GM23338 (cell line): ENCODE data around the gene LRRC8E. TPM values are rescaled to one million over a fixed set of nuclear protein-coding genes. Genes with fewer than 3 reads are reported as not detected.

Experiments
- ATAC-seq: fragments of 200-7000 bp; cut with Tn5 transposase; 3 replicates; pipeline ENCODE4 v1.9.1; 2020
- DNase-seq: peaks from one replicate; pipeline ENCODE4 v3.0.0-alpha.2; 2015; ENCODE audit warnings: low spot score
- H2AFZ ChIP-seq: fragments of 200-600 bp; sonication (generic); 2 replicates; pipeline ENCODE4 v1.8.0; 2016; ENCODE audit warnings: antibody characterized with exemption, mild to moderate bottlenecking, moderate library complexity
- H3F3A ChIP-seq: fragments of 200-600 bp; sonication (generic); replicated peaks from 2 replicates; pipeline ENCODE4 v1.8.0; 2017; ENCODE audit warnings: antibody characterized with exemption, mixed run types, low read depth
- H3K27ac ChIP-seq: fragments of 200-600 bp; sonication (generic); 2 replicates; pipeline ENCODE4 v1.6.1; 2016; ENCODE audit warnings: low read depth
- H3K27me3 ChIP-seq: fragments of 200-600 bp; sonication (generic); 2 replicates; pipeline ENCODE4 v1.8.0; 2016; ENCODE audit warnings: mild to moderate bottlenecking, mixed run types, moderate library complexity; ENCODE audit not compliant: insufficient read depth
- H3K36me3 ChIP-seq: fragments of 200-600 bp; sonication (generic); 2 replicates; pipeline ENCODE4 v1.8.0; 2016; ENCODE audit warnings: mild to moderate bottlenecking; ENCODE audit not compliant: insufficient read depth
- H3K4me1 ChIP-seq: fragments of 200-600 bp; sonication (generic); 2 replicates; pipeline ENCODE4 v1.8.0; 2016; ENCODE audit warnings: mild to moderate bottlenecking, moderate library complexity; ENCODE audit not compliant: insufficient read depth
- H3K4me2 ChIP-seq: fragments of 200-600 bp; sonication (generic); 2 replicates; pipeline ENCODE4 v1.7.1; 2017; ENCODE audit warnings: mixed run types
- H3K4me3 ChIP-seq: fragments of 200-600 bp; sonication (generic); 2 replicates; pipeline ENCODE4 v1.6.1; 2016; ENCODE audit warnings: mixed run types
- H3K79me2 ChIP-seq: fragments of 200-600 bp; sonication (generic); replicated peaks from 2 replicates; pipeline ENCODE4 v1.8.0; 2017; ENCODE audit warnings: mild to moderate bottlenecking; ENCODE audit not compliant: insufficient read depth
- H3K9me2 ChIP-seq: fragments of 200-600 bp; sonication (generic); 2 replicates; pipeline ENCODE4 v1.8.0; 2017; ENCODE audit not compliant: insufficient read depth
- H4K20me1 ChIP-seq: fragments of 200-600 bp; sonication (generic); replicated peaks from 2 replicates; pipeline ENCODE4 v1.8.0; 2017; ENCODE audit warnings: mild to moderate bottlenecking; ENCODE audit not compliant: insufficient read depth
- H3K27ac Mint-ChIP-seq: 2 replicates; pipeline ENCODE4 v1.8.0; 2020; ENCODE audit warnings: inconsistent platforms, mild to moderate bottlenecking, moderate library complexity, mixed read lengths
- H3K27me3 Mint-ChIP-seq: 3 replicates; pipeline ENCODE4 v1.8.0; 2022; ENCODE audit warnings: low read depth, mild to moderate bottlenecking, moderate library complexity, mixed read lengths, inconsistent platforms; ENCODE audit not compliant: insufficient read depth, poor library complexity
- H3K36me3 Mint-ChIP-seq: 3 replicates; pipeline ENCODE4 v1.8.0; 2021; ENCODE audit warnings: low read depth, mild to moderate bottlenecking, inconsistent platforms, moderate library complexity, mixed read lengths
- H3K4me1 Mint-ChIP-seq: 3 replicates; pipeline ENCODE4 v1.8.0; 2020; ENCODE audit warnings: mild to moderate bottlenecking, inconsistent platforms, mixed read lengths
- H3K4me3 Mint-ChIP-seq: 3 replicates; pipeline ENCODE4 v1.8.0; 2021; ENCODE audit warnings: moderate library complexity, mild to moderate bottlenecking, inconsistent platforms, mixed read lengths
- H3K9me3 Mint-ChIP-seq: 3 replicates; pipeline ENCODE4 v1.8.0; 2020; ENCODE audit warnings: moderate library complexity, mild to moderate bottlenecking, inconsistent platforms, mixed read lengths
- EZH2phosphoT487 ChIP-seq: fragments of 200-600 bp; sonication (generic); IDR thresholded peaks from one replicate; pipeline ENCODE4 v1.8.1; 2018; ENCODE audit warnings: antibody characterized with exemption; ENCODE audit not compliant: unreplicated experiment
- JUNB ChIP-seq: IDR thresholded peaks from one replicate; pipeline ENCODE4 v1.6.1; 2016; ENCODE audit warnings: antibody characterized with exemption; ENCODE audit not compliant: unreplicated experiment
- NANOG ChIP-seq: IDR thresholded peaks from 2 replicates; pipeline ENCODE4 v1.6.1; 2016; ENCODE audit warnings: antibody characterized with exemption, borderline replicate concordance
- POLR2AphosphoS5 ChIP-seq: IDR thresholded peaks from 2 replicates; pipeline ENCODE4 v1.6.1; 2016; ENCODE audit warnings: antibody characterized with exemption, low read depth
- STAT1 ChIP-seq: IDR thresholded peaks from one replicate; pipeline ENCODE4 v1.6.1; 2016; ENCODE audit warnings: antibody characterized with exemption; ENCODE audit not compliant: unreplicated experiment
- ZNF114 ChIP-seq: fragments of 250-450 bp; sonication (Bioruptor Pico); IDR thresholded peaks from 2 replicates; pipeline ENCODE4 v1.5.0; 2020; ENCODE audit warnings: mild to moderate bottlenecking, moderate library complexity
- polyA plus RNA-seq: library from polyadenylated mRNA; unstranded; fragments of >200 nt; fragmentation: Nextera tagmentation; extraction: Ambion mirVana; gene quantifications from 2 replicates; pipeline ENCODE4 v1.2.1, GENCODE V29; 2016
- total RNA-seq: library from RNA; depleted of rRNA; stranded (reverse); fragments of >200 nt; shearing (Covaris generic); gene quantifications from 2 replicates; pipeline ENCODE4 v1.2.3, GENCODE V29; 2014
- TF ChIP-seq, protein P1 (sequence below): fragments of 250-450 bp; sonication (Bioruptor Pico); IDR thresholded peaks from 2 replicates; pipeline ENCODE4 v1.5.0; 2020; ENCODE audit warnings: mild to moderate bottlenecking, moderate library complexity
- TF ChIP-seq, protein P2 (sequence below): IDR thresholded peaks from 2 replicates; pipeline ENCODE4 v1.6.1; 2016; ENCODE audit warnings: antibody characterized with exemption

The LRRC8E gene
- total and polyA plus RNA-seq, 2 experiments from 2014 or later, result 0.29 to 4.8 TPM

DNA sequence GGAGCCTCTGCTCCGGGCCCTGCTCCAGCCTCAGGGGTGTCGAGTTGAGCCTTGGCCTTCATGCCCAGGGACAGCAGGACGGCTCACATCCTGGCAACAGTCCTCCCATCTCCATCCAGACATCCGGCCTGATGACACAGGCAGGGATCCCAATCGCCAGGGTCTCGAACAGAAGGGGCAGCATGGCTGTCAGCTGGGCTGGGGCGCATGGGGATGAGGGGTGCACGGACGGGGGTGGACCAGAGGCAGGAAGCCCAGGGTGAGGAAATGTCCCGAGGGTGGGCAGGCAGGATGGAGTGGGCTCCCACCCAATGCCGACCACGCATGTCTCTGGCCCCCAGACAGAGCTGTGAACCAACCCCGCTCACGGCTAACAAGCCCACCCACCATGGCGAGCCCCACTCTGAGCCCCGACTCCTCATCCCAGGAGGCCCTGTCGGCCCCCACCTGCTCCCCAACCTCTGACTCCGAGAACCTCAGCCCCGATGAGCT, 42.1 kb upstream of the LRRC8E start (continued):
- TF ChIP-seq, protein P1, sequence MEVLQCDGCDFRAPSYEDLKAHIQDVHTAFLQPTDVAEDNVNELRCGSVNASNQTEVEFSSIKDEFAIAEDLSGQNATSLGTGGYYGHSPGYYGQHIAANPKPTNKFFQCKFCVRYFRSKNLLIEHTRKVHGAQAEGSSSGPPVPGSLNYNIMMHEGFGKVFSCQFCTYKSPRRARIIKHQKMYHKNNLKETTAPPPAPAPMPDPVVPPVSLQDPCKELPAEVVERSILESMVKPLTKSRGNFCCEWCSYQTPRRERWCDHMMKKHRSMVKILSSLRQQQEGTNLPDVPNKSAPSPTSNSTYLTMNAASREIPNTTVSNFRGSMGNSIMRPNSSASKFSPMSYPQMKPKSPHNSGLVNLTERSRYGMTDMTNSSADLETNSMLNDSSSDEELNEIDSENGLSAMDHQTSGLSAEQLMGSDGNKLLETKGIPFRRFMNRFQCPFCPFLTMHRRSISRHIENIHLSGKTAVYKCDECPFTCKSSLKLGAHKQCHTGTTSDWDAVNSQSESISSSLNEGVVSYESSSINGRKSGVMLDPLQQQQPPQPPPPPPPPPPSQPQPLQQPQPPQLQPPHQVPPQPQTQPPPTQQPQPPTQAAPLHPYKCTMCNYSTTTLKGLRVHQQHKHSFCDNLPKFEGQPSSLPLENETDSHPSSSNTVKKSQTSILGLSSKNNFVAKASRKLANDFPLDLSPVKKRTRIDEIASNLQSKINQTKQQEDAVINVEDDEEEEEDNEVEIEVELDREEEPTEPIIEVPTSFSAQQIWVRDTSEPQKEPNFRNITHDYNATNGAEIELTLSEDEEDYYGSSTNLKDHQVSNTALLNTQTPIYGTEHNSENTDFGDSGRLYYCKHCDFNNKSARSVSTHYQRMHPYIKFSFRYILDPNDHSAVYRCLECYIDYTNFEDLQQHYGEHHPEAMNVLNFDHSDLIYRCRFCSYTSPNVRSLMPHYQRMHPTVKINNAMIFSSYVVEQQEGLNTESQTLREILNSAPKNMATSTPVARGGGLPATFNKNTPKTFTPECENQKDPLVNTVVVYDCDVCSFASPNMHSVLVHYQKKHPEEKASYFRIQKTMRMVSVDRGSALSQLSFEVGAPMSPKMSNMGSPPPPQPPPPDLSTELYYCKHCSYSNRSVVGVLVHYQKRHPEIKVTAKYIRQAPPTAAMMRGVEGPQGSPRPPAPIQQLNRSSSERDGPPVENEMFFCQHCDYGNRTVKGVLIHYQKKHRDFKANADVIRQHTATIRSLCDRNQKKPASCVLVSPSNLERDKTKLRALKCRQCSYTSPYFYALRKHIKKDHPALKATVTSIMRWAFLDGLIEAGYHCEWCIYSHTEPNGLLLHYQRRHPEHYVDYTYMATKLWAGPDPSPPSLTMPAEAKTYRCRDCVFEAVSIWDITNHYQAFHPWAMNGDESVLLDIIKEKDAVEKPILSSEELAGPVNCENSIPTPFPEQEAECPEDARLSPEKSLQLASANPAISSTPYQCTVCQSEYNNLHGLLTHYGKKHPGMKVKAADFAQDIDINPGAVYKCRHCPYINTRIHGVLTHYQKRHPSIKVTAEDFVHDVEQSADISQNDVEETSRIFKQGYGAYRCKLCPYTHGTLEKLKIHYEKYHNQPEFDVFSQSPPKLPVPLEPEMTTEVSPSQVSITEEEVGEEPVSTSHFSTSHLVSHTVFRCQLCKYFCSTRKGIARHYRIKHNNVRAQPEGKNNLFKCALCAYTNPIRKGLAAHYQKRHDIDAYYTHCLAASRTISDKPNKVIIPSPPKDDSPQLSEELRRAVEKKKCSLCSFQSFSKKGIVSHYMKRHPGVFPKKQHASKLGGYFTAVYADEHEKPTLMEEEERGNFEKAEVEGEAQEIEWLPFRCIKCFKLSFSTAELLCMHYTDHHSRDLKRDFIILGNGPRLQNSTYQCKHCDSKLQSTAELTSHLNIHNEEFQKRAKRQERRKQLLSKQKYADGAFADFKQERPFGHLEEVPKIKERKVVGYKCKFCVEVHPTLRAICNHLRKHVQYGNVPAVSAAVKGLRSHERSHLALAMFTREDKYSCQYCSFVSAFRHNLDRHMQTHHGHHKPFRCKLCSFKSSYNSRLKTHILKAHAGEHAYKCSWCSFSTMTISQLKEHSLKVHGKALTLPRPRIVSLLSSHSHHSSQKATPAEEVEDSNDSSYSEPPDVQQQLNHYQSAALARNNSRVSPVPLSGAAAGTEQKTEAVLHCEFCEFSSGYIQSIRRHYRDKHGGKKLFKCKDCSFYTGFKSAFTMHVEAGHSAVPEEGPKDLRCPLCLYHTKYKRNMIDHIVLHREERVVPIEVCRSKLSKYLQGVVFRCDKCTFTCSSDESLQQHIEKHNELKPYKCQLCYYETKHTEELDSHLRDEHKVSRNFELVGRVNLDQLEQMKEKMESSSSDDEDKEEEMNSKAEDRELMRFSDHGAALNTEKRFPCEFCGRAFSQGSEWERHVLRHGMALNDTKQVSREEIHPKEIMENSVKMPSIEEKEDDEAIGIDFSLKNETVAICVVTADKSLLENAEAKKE, result no peak
- TF ChIP-seq, protein P2, sequence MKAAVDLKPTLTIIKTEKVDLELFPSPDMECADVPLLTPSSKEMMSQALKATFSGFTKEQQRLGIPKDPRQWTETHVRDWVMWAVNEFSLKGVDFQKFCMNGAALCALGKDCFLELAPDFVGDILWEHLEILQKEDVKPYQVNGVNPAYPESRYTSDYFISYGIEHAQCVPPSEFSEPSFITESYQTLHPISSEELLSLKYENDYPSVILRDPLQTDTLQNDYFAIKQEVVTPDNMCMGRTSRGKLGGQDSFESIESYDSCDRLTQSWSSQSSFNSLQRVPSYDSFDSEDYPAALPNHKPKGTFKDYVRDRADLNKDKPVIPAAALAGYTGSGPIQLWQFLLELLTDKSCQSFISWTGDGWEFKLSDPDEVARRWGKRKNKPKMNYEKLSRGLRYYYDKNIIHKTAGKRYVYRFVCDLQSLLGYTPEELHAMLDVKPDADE, result no peak
- no peak for TF ChIP-seq ZNF114 (CRISPR knock-in tag)
- TF ChIP-seq EZH2phosphoT487, result no peak
- TF ChIP-seq NANOG, result no peak
- no peak for TF ChIP-seq POLR2AphosphoS5
- no peak for TF ChIP-seq STAT1

DNA sequence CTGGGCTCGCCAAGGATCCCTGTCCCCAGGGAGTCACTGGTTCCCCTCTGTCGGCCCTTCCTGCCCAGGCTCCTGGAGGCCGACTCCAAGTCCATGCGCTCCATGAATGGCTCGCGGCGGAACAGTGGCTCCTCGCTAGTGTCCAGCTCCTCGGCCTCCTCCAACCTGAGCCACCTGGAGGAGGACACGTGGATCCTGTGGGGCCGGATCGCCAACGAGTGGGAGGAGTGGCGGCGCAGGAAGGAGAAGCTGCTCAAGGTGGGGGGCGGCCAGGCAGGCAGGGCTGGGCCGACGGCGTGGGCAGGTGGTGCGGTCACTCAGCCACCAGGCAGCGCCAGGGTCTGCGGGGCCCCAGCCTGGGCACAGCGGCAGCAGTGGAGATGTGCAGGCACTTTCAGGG, 40.6 kb upstream of the LRRC8E start:
- no peak for ATAC-seq
- H3K27me3 Mint-ChIP-seq, result peaks cover 9% of the 10 kb centered on the region
- H3K36me3 Mint-ChIP-seq, result no peaks in the 10 kb centered on the region; the same call in 2 of the 3 replicates
- Histone ChIP-seq H3K27ac (no peak overlapping the region), H4K20me1 (no peaks in the 10 kb centered on the region), H3F3A (peaks cover 9% of the 10 kb centered on the region), H2AFZ (no peak overlapping the region), H3K4me1 (no peaks in the 10 kb centered on the region), H3K4me2 (no peak overlapping the region), H3K79me2 (no peaks in the 10 kb centered on the region), H3K36me3 (no peaks in the 10 kb centered on the region), H3K9me2 (no peaks in the 10 kb centered on the region), H3K4me3 (no peak overlapping the region), H3K27me3 (no peaks in the 10 kb centered on the region)
- DNase-seq, result no peak
- H3K27ac Mint-ChIP-seq, result no peak overlapping the region
- H3K4me3 Mint-ChIP-seq, result no peak overlapping the region
- no peaks in the 10 kb centered on the region for H3K9me3 Mint-ChIP-seq
- H3K4me1 Mint-ChIP-seq, result no peaks in the 10 kb centered on the region; the same call in 2 of the 3 replicates
- no peak for TF ChIP-seq ZNF114 (CRISPR knock-in tag)
- TF ChIP-seq, protein P1, result no peak
- no peak for TF ChIP-seq JUNB
- TF ChIP-seq, protein P2, result no peak
